ENCODE results near the gene PLP2.
"Not testable (repeated sequence)": the region's sequence is repeated elsewhere in the genome, so short reads cannot be mapped to it uniquely, and the experiment has no call there.

Gene PLP2

GRCh38 chrX:49155900-49156837 lies 15.5 kb upstream of the PLP2 start:
- H3K4me3 ChIP-seq (ENCODE audit: low read length), result peak overlapping the region; percentile 60; the same call in 1 of the 2 replicates
- no peak for TF ChIP-seq ZNF274 (IDR thresholded peaks at IDR 0.05; ENCODE audit: low read depth, low read length)

DNA sequence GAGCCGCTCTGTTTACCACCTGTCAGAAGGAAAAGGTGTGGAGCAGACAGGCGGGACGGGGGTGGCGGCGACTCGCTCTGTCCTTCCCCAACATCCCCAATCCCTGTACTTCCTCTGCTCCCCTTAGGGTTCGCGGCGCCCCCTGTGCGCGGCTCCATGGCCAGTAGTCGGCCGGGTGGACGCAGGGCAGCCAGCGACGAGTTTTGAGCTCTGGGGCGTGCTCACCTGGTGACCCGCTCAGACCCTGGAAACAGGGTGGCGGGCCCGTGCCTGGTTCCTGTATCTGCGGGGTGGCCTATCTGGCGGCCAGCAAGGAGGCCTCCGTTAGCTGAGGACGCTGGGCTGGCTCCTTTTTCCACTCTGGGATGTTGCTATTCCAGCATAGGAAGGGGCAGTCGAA lies 14.5 kb upstream of the PLP2 start:
- TF ChIP-seq ZNF274 (IDR thresholded peaks at IDR 0.05; ENCODE audit: low read depth, low read length), result no peak
- H3K4me3 ChIP-seq (ENCODE audit: low read length), result no peak overlapping the region

DNA sequence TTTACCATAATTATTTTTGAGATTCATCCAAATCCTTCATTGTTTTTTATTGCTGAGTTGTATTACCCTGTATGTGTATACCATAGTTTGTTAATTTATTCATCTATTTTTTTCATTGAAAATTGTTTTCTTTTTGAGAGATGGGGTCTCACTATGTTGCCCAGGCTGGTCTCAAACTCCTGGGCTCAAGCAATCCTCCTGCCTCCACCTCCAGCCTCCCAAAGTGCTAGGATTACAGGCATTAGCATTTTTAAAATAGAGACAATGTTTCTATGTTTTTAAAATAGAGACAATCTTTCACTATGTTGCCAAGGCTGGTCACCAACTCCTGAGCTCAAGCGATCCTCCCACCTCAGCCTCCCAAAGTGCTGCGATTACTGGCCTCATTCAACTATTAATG lies 10.8 kb upstream of the PLP2 start:
- no peak for TF ChIP-seq ZNF274 (IDR thresholded peaks at IDR 0.05; ENCODE audit: low read depth, low read length)
- H3K4me3 ChIP-seq (ENCODE audit: low read length), result no peak overlapping the region

DNA sequence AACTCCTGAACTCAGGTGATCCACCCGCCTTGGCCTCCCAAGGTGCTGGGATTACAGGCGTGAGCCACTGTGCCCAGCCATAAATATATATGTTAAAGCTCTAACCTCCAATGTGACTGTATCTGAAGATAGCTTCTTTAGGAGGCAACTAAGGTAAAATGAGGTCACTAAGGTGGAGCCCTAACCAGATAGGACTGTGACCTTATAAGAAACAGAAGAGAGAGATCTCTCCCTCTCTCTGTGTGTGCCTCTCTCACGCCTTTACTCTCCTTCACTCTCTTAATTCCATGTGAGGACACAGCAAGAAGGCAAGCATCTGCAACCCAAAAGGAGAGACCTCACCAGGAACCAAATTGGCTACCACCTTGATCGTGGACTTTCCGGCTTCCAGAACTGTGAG lies 10.1 kb upstream of the PLP2 start:
- H3K4me3 ChIP-seq (ENCODE audit: low read length), result no peak overlapping the region
- TF ChIP-seq ZNF274 (IDR thresholded peaks at IDR 0.05; ENCODE audit: low read depth, low read length), result no peak

- no peak for TF ChIP-seq ZNF274 (IDR thresholded peaks at IDR 0.05; ENCODE audit: low read depth, low read length)
- H3K4me3 ChIP-seq (ENCODE audit: low read length), result peak within 1 kb of the TSS; percentile 38; the same call in 1 of the 2 replicates
These were observed 9.1 kb upstream of the PLP2 start, which contains the start of gene MAGIX for GRCh38 chrX:49162620-49163019. Gene MAGIX, plus strand, starts transcription at chrX:49162758. Its CDS starts 132 bp downstream, at chrX:49162890.

GRCh38 chrX:49163555-49164419 lies 7.9 kb upstream of the PLP2 start:
- peak overlapping the region; percentile 38; the same call in 1 of the 2 replicates for H3K4me3 ChIP-seq (ENCODE audit: low read length)
- TF ChIP-seq ZNF274 (IDR thresholded peaks at IDR 0.05; ENCODE audit: low read depth, low read length), result no peak

DNA sequence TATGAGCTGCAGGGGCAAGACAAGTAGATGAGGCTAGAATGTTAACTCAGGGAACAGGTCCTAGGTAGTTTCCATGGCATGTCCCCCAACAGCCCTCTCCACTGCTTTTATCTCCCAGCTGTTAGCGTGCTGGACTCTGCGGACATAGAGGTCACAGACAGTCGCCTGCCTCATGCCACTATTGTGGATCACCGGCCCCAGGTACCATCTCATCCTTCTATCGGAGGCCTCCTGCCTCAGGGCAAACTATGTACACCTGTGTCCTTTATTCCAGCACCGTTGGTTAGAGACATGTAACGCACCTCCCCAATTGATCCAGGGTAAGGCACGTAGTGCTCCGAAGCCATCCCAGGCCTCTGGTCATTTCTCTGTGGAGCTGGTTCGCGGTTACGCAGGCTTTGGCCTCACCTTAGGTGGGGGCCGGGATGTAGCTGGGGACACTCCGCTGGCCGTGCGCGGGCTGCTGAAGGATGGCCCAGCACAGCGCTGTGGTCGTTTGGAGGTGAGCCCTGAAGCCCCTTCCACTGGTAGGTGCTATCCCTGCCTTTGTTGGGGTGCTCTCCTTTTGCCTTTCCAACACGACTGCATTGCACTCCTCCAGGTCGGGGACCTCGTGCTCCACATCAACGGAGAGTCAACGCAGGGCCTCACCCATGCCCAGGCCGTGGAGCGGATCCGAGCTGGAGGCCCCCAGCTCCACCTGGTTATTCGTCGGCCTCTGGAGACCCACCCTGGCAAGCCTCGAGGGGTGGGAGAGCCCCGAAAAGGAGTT lies 6.9 kb upstream of the PLP2 start:
- TF ChIP-seq ZNF274 (IDR thresholded peaks at IDR 0.05; ENCODE audit: low read depth, low read length), result no peak
- no peak overlapping the region for H3K4me3 ChIP-seq (ENCODE audit: low read length)

GRCh38 chrX:49165901-49166881 lies 5.5 kb upstream of the PLP2 start:
- no peak for TF ChIP-seq ZNF274 (IDR thresholded peaks at IDR 0.05; ENCODE audit: low read depth, low read length)
- H3K4me3 ChIP-seq (ENCODE audit: low read length), result peak overlapping the region; percentile 34; the same call in 1 of the 2 replicates

- peak overlapping the region; percentile 34; the same call in 1 of the 2 replicates for H3K4me3 ChIP-seq (ENCODE audit: low read length)
- TF ChIP-seq ZNF274 (IDR thresholded peaks at IDR 0.05; ENCODE audit: low read depth, low read length), result no peak
These were observed 4.6 kb upstream of the PLP2 start for GRCh38 chrX:49166914-49167739.

DNA sequence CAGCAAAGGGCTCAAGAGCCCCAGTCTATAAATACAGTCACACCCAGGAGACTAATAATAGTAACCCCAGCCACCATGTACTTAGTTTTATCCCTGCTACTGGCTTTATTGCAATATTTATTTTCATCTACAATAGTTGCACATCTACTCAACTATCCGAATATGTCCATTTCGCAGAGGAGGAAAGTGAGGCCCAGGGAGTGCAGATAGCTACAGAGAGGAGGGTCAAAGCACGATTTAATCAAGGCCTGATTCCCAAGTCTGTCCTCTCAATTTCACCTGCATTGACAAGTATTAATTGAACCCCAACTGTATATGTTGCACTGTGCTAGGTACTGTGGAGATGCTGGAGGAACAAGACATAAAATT lies 4.0 kb upstream of the PLP2 start:
- H3K4me3 ChIP-seq (ENCODE audit: low read length), result peak overlapping the region; percentile 34; the same call in 1 of the 2 replicates
- TF ChIP-seq ZNF274 (IDR thresholded peaks at IDR 0.05; ENCODE audit: low read depth, low read length), result no peak

GRCh38 chrX:49172280-49172780 lies 632 bp downstream of the PLP2 start:
- H3K4me3 ChIP-seq (ENCODE audit: low read length), result peak overlapping the region; percentile 76; the same call in 1 of the 2 replicates
- no peak for TF ChIP-seq ZNF274 (IDR thresholded peaks at IDR 0.05; ENCODE audit: low read depth, low read length)

DNA sequence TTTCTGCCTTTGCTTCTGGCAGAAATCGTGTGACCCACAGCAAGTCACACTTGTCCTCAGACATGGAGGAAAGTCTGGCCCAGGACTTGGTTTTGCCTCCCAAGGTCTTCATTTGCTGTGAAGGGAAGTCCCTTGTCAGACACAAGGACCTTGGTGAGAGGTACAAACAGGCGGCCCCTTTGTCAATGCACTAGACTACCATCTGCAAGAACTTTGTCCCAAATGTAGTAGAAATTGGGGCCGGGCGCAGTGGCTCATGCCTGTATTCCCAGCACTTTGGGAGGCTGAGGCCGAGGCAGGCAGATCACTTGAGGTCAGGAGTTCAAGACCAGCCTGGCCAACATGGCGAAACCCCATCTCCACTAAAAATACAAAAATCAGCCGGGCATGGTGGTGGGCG lies 1.8 kb downstream of the PLP2 start:
- H3K4me3 ChIP-seq (ENCODE audit: low read length), result not testable (repeated sequence)
